Omental fat pad (tissue), 4 donors: ENCODE results near the gene TTC28. TPM values are rescaled to one million over a fixed set of nuclear protein-coding genes. Genes with fewer than 3 reads are reported as not detected.
"Not testable (repeated sequence)": the region's sequence is repeated elsewhere in the genome, so short reads cannot be mapped to it uniquely, and the experiment has no call there.

Experiments
- ATAC-seq: fragments of 150-250 bp; one replicate; pipeline ENCODE4 v1.9.1; 2016; ENCODE audit warnings: mild to moderate bottlenecking, moderate library complexity; ENCODE audit not compliant: low FRiP score
- DNase-seq: peaks from one replicate; pipeline ENCODE4 v3.0.0-alpha.2; 2019; ENCODE audit warnings: low spot score
- CTCF ChIP-seq, 3 donors: fragments of 450-650 bp; IDR thresholded peaks; one replicate each; pipeline ENCODE4 v1.5.1; 2016 to 2017; ENCODE audit warnings: antibody characterized with exemption in 3 of 3, mild to moderate bottlenecking in 3 of 3, moderate library complexity in 2 of 3
- total RNA-seq, 4 donors: library from RNA; depleted of rRNA; stranded (reverse); fragments of >200 nt; gene quantifications; one replicate each; pipeline ENCODE4 v1.1.0, GENCODE V29; 2016

Gene TTC28
- total RNA-seq, 4 donors from 2014 or later = 28.6 to 103 (median 50.6) TPM

GRCh38 chr22:28205926-28206325 lies 473.7 kb downstream of the TTC28 start:
- DNase-seq (no peak), ATAC-seq (no peak)
- no peak for TF ChIP-seq CTCF (IDR thresholded peaks at IDR 0.05)

- DNase-seq = no peak
- no peak for ATAC-seq
- no peak for TF ChIP-seq CTCF (IDR thresholded peaks at IDR 0.05)
Observed at GRCh38 chr22:28204382-28204781, 475.3 kb downstream of the TTC28 start.

DNA sequence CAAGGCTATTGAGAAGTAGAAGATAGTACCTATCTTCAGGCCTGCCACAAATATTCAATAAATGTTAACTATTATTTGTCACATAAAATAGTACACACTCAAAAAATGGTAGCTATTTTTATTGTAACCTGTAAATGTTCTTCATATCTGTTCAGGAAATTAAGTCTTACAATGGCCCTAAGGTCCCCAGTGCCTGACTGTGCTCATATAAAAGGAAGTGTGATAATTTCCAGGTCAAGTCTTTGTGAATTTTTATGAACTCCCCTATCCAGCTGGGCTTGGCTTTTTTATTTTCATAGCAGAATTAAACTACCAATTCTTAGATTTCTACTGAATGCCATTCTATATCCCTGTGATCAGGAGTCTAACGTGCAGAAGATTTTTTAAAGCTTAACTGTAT lies 476.4 kb downstream of the TTC28 start:
- TF ChIP-seq CTCF (IDR thresholded peaks at IDR 0.05) = no peak
- no peak for ATAC-seq
- DNase-seq = no peak

- DNase-seq (no peak), ATAC-seq (no peak)
- TF ChIP-seq CTCF (IDR thresholded peaks at IDR 0.05) = no peak
Observed at GRCh38 chr22:28198692-28199091, 480.9 kb downstream of the TTC28 start.

DNA sequence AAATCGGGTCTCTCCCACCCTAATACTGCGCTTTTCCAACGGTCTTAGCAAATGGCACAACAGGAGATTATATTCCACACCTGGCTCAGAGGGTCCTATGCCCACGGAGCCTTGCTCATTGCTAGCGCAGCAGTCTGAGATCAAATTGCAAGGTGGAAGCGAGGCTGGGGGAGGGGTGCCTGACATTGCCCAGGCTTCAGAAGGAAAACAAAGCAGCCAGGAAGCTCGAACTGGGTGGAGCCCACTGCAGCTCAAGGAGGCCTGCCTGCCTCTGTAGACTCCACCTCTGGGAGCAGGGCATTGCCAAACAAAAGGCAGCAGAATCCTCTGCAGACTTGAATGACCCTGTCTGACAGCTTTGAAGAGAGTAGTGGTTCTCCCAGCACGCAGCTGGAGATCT lies 488.1 kb downstream of the TTC28 start:
- ATAC-seq, DNase-seq: not testable (repeated sequence)

- ATAC-seq = no peak
Observed at GRCh38 chr22:28188178-28188879, 491.3 kb downstream of the TTC28 start.

DNA sequence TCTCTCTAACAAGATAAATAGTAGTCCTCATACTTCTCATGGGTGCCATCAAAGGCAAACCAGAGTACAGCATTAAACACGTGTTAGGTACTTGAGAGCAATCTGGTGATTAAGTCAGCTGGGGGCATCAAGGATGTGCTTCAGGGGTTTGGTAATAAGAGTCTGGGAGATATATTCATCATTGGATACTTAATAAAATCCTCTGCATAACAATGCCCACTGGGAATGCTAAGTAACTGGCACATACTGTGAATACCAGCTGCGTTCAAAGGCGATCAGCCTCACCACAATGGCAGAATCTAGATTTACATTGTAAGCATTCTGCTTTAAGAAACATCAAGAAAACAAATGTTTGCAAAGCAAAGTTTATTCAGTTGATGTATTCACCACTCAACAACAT lies 492.0 kb downstream of the TTC28 start:
- TF ChIP-seq CTCF (IDR thresholded peaks at IDR 0.05) = no peak
- DNase-seq = no peak
- ATAC-seq = no peak

More at GRCh38 chr22:28188178-28188879, 491.3 kb downstream of the TTC28 start:
- no peak for TF ChIP-seq CTCF (IDR thresholded peaks at IDR 0.05)
- DNase-seq = no peak
